ENCODE measurements around the gene CEP164. TPM values are rescaled to one million over a fixed set of nuclear protein-coding genes. Genes with fewer than 3 reads are reported as not detected.

Gene CEP164
- total and polyA plus RNA-seq, 10 of the 15 experiments (the other 5 are each of a cell fraction or from before 2014, with no cell fraction given): 4.2 to 31.2 (median 20.2) TPM

DNA sequence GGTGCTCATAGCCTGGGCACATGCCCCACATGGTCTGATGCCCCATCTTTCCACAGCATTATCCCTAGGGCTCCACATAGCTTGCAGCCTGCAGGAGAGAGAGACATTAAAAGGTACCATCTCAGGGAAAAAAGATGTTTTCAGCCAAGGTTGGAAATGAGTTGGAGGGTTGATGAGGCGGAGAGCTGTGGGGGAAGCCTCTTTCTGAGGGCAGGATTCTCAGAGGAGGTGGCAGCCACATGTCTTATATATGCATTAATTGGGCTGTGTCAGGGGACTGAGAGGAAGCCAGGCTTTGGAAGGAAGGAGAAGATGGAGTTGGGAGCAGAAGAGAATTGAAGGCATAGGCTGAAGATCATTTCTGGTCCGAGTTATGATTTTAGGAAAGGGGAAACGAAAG is 57.8 kb downstream of the CEP164 start:
- Histone ChIP-seq H4K20me1 (ENCODE audit: control insufficient read depth, insufficient read depth) (no peaks in the 10 kb centered on the region), H3K27me3 (replicated peaks in 1 of 2; ENCODE audit: control insufficient read depth in 2 of 2, insufficient read depth in 2 of 2, low read length in 1 of 2) (no peaks in the 10 kb centered on the region), H3K4me1 (ENCODE audit: control insufficient read depth, insufficient read depth, low read length) (no peaks in the 10 kb centered on the region), H3K9me3 (replicated peaks; ENCODE audit: control insufficient read depth, insufficient read depth, low read length) (no peaks in the 10 kb centered on the region), H3K4me2 (ENCODE audit: control insufficient read depth, insufficient read depth) (no peak overlapping the region), H3K9ac (ENCODE audit: control insufficient read depth, insufficient read depth, low read length) (no peak overlapping the region), H3K27ac (ENCODE audit: control insufficient read depth, insufficient read depth) (no peak overlapping the region), H3K79me2 (ENCODE audit: control insufficient read depth, insufficient read depth, low read length) (no peaks in the 10 kb centered on the region), H2AFZ (ENCODE audit: control insufficient read depth, low read depth, low read length) (no peak overlapping the region), H3K4me3 (no peak overlapping the region), H3K36me3 (ENCODE audit: control insufficient read depth in 2 of 2, insufficient read depth in 2 of 2, low read length in 1 of 2) (peaks cover 4 to 12% of the 10 kb centered on the region in 2 experiments)
- FAIRE-seq (no peak), DNase-seq (ENCODE audit: low read depth, low spot score) (no peak), ATAC-seq (no peak)
- CTCF ChIA-PET: no interaction called here
- in situ Hi-C loops (cut with MboI) (no loop called here), intact Hi-C loops (cut with micrococcal nuclease; ENCODE audit: unreplicated experiment) (no loop called here)
- no TSS peak for BruUV-seq (replicated peaks)
- SMC1A ChIA-PET (ENCODE audit: uncharacterized antibody, unreplicated experiment): no interaction called here
- RAD21 ChIA-PET (ENCODE audit: unreplicated experiment): no interaction called here
- POLR2A ChIA-PET: no interaction called here
- WGBS (ENCODE audit: insufficient coverage, insufficient replicate concordance, low lambda C conversion rate, missing lambda C conversion rate): 100% methylated on average over 3 of the region's 3 CpGs
- TF ChIP-seq NRF1 (conservative IDR thresholded peaks at IDR 0.05; ENCODE audit: low read depth, low read length) (no peak), YY1 (IDR thresholded peaks at IDR 0.05; ENCODE audit: low read depth, low read length) (no peak), JUNB (IDR thresholded peaks at IDR 0.05) (no peak), EZH2 (IDR thresholded peaks at IDR 0.05; ENCODE audit: borderline replicate concordance, control insufficient read depth, low read depth, low read length) (no peak), SUPT20H (IDR thresholded peaks at IDR 0.05; ENCODE audit: borderline replicate concordance, control insufficient read depth, low read depth, low read length) (no peak), SMC3 (IDR thresholded peaks at IDR 0.05; ENCODE audit: borderline replicate concordance, low read length) (no peak), CBX5 (IDR thresholded peaks at IDR 0.05; ENCODE audit: low read depth) (no peak), CREB1 (IDR thresholded peaks at IDR 0.05; ENCODE audit: low read depth) (no peak), NFXL1 (IDR thresholded peaks at IDR 0.05; ENCODE audit: borderline replicate concordance) (no peak), ZNF217 (IDR thresholded peaks at IDR 0.05) (no peak), CHD4 (IDR thresholded peaks at IDR 0.05) (no peak), LARP7 (IDR thresholded peaks at IDR 0.05) (no peak), POU2F2 (IDR thresholded peaks at IDR 0.05; ENCODE audit: borderline replicate concordance, low read depth, low read length) (no peak)
- TF ChIP-seq, protein P1, sequence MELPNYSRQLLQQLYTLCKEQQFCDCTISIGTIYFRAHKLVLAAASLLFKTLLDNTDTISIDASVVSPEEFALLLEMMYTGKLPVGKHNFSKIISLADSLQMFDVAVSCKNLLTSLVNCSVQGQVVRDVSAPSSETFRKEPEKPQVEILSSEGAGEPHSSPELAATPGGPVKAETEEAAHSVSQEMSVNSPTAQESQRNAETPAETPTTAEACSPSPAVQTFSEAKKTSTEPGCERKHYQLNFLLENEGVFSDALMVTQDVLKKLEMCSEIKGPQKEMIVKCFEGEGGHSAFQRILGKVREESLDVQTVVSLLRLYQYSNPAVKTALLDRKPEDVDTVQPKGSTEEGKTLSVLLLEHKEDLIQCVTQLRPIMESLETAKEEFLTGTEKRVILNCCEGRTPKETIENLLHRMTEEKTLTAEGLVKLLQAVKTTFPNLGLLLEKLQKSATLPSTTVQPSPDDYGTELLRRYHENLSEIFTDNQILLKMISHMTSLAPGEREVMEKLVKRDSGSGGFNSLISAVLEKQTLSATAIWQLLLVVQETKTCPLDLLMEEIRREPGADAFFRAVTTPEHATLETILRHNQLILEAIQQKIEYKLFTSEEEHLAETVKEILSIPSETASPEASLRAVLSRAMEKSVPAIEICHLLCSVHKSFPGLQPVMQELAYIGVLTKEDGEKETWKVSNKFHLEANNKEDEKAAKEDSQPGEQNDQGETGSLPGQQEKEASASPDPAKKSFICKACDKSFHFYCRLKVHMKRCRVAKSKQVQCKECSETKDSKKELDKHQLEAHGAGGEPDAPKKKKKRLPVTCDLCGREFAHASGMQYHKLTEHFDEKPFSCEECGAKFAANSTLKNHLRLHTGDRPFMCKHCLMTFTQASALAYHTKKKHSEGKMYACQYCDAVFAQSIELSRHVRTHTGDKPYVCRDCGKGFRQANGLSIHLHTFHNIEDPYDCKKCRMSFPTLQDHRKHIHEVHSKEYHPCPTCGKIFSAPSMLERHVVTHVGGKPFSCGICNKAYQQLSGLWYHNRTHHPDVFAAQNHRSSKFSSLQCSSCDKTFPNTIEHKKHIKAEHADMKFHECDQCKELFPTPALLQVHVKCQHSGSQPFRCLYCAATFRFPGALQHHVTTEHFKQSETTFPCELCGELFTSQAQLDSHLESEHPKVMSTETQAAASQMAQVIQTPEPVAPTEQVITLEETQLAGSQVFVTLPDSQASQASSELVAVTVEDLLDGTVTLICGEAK (IDR thresholded peaks at IDR 0.05; ENCODE audit: borderline replicate concordance): no peak
- TF ChIP-seq, protein P2, sequence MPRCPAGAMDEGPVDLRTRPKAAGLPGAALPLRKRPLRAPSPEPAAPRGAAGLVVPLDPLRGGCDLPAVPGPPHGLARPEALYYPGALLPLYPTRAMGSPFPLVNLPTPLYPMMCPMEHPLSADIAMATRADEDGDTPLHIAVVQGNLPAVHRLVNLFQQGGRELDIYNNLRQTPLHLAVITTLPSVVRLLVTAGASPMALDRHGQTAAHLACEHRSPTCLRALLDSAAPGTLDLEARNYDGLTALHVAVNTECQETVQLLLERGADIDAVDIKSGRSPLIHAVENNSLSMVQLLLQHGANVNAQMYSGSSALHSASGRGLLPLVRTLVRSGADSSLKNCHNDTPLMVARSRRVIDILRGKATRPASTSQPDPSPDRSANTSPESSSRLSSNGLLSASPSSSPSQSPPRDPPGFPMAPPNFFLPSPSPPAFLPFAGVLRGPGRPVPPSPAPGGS (IDR thresholded peaks at IDR 0.05; ENCODE audit: borderline replicate concordance, insufficient read depth, low read depth, low read length, poor library complexity, severe bottlenecking): no peak
- TF ChIP-seq, protein P3, sequence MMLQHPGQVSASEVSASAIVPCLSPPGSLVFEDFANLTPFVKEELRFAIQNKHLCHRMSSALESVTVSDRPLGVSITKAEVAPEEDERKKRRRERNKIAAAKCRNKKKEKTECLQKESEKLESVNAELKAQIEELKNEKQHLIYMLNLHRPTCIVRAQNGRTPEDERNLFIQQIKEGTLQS (IDR thresholded peaks at IDR 0.05; ENCODE audit: borderline replicate concordance, extremely low read depth, low read depth, low read length): no peak

Data from GM12878 (cell line).